Spleen (tissue), 11 donors: ENCODE results near the gene CHM. TPM values are rescaled to one million over a fixed set of nuclear protein-coding genes. Genes with fewer than 3 reads are reported as not detected.

ENCODE experiments used
- DNase-seq: peaks from one replicate; pipeline ENCODE4 v3.0.0-alpha.2; 2020
- H3K27ac ChIP-seq, 8 donors: fragments of 200-600 bp; sonication (generic) in 7 of 8; 1 replicate in 4 of 8; 2 replicates in 4 of 8; pipeline versions ENCODE4 v1.5.0 to v1.8.0; 2016 to 2021; ENCODE audit warnings: inconsistent platforms in 4 of 8, mild to moderate bottlenecking in 4 of 8, moderate library complexity in 1 of 8
- H3K27me3 ChIP-seq, 7 donors: fragments of 200-600 bp; sonication (generic) in 6 of 7; replicated peaks in 1 of 7; 1 replicate in 4 of 7; 2 replicates in 3 of 7; pipeline versions ENCODE4 v1.5.0 to v1.8.0; 2016 to 2021; ENCODE audit warnings: inconsistent platforms in 3 of 7, mild to moderate bottlenecking in 1 of 7
- H3K36me3 ChIP-seq, 6 donors: fragments of 200-600 bp; sonication (generic) in 5 of 6; 1 replicate in 4 of 6; 2 replicates in 2 of 6; pipeline versions ENCODE4 v1.5.0 to v1.8.0; 2016 to 2021; ENCODE audit warnings: inconsistent platforms in 2 of 6
- H3K4me1 ChIP-seq, 6 donors: fragments of 200-600 bp; sonication (generic) in 5 of 6; 1 replicate in 3 of 6; 2 replicates in 3 of 6; pipeline versions ENCODE4 v1.5.0 to v1.8.0; 2016 to 2021; ENCODE audit warnings: inconsistent platforms in 3 of 6
- H3K4me3 ChIP-seq, 8 donors: fragments of 200-600 bp; sonication (generic) in 7 of 8; 1 replicate in 4 of 8; 2 replicates in 4 of 8; pipeline versions ENCODE4 v1.5.0 to v1.8.0; 2016 to 2021; ENCODE audit warnings: inconsistent platforms in 4 of 8, mild to moderate bottlenecking in 4 of 8, moderate library complexity in 2 of 8
- H3K9me3 ChIP-seq, 8 donors: fragments of 200-600 bp; sonication (generic) in 7 of 8; 1 replicate in 4 of 8; 2 replicates in 4 of 8; pipeline versions ENCODE4 v1.5.0 to v1.8.0; 2016 to 2021; ENCODE audit warnings: inconsistent platforms in 4 of 8
- CTCF ChIP-seq, 11 experiments: fragments of 200-600 bp in 7 of 11; fragments of 450-650 bp in 4 of 11; sonication (generic) in 4 of 11; IDR thresholded peaks in 8 of 11; conservative IDR thresholded peaks in 3 of 11; 1 replicate in 7 of 11; 2 replicates in 4 of 11; pipeline versions ENCODE4 v1.4.0 to v1.8.0; 2016 to 2021; ENCODE audit warnings: antibody characterized with exemption in 11 of 11, inconsistent platforms in 4 of 11, mild to moderate bottlenecking in 1 of 11
- POLR2A ChIP-seq, 3 donors: fragments of 450-650 bp; IDR thresholded peaks; one replicate each; pipeline ENCODE4 v1.5.1; 2017; ENCODE audit warnings: antibody characterized with exemption in 3 of 3, mild to moderate bottlenecking in 1 of 3
- POLR2AphosphoS5 ChIP-seq, 3 donors: sonication (generic); formaldehyde crosslinking; IDR thresholded peaks; one replicate each; pipeline ENCODE4 v1.5.1; 2017; ENCODE audit warnings: antibody characterized with exemption in 3 of 3
- WGBS, 5 donors: extraction: QIAGEN DNeasy Blood & Tissue Kit in 3 of 5; methylation state at CpG; one replicate each; pipeline versions ENCODE4 v1.1.5 to v1.1.7; 2013 to 2018; 5-methylcytosine and 5-hydroxymethylcytosine counted together
- intact Hi-C: fragments of 100-400 bp; cut with DNase I; formaldehyde crosslinking; loops from one replicate; pipeline ENCODE4 v1.15.0; 2023; ENCODE audit warnings: low total_unique reads
- polyA plus RNA-seq, 3 donors: library from polyadenylated mRNA; stranded (reverse); fragments of 200-250 nt; gene quantifications; one replicate each; pipeline ENCODE4 v1.2.1, GENCODE V29; 2013
- total RNA-seq, 7 donors: library from RNA; depleted of rRNA in 3 of 7; stranded (reverse); fragments of >200 nt in 3 of 7; fragmentation: NEBNext Ultra II Directional in 4 of 7; extraction: Animal tissue kit (Norgen Biotek cat#: 25700) in 4 of 7; gene quantifications; one replicate each; pipeline versions ENCODE4 v1.1.0 to v1.2.1, GENCODE V29; 2016 to 2021
- donor health status: healthy with polysubstance abuse.
- donor health status: DM: no; HTN: no; CAD: no; lungs with moderate emphysema.
- donor health status: DM: no; HTN: no; CAD: no.
- donor health status: Bipolar disorder and iron deficiency.
- donor health status: healthy.
- donor health status: DM: no; HTN: no; CAD: no.
- donor health status: DM: yes; HTN: yes; CAD: no.

The CHM gene
- total and polyA plus RNA-seq, 10 donors: 9.3 to 35.3 (median 23.3) TPM

GRCh38 chrX:85914431-85914830 is 132.9 kb downstream of the CHM start:
- Histone ChIP-seq H3K4me3 (no peak overlapping the region), H3K4me1 (no peaks in the 10 kb centered on the region), H3K27ac (no peak overlapping the region), H3K27me3 (no peaks in the 10 kb centered on the region), H3K9me3 (peaks cover 0 to 10% (median 0%) of the 10 kb centered on the region in 8 donors), H3K36me3 (peaks cover 0 to 8% (median 0%) of the 10 kb centered on the region in 6 donors)
- intact Hi-C loops: no loop called here
- TF ChIP-seq POLR2AphosphoS5 (IDR thresholded peaks at IDR 0.05) (no peak), POLR2A (IDR thresholded peaks at IDR 0.05) (no peak), CTCF (IDR thresholded peaks at IDR 0.05 in 8 of 11, conservative IDR thresholded peaks at IDR 0.05 in 3 of 11) (no peak)
- no peak for DNase-seq
- 86 to 100% (median 95%) methylated on average over 5 to 6 of the region's 6 CpGs for WGBS, 5 donors

DNA sequence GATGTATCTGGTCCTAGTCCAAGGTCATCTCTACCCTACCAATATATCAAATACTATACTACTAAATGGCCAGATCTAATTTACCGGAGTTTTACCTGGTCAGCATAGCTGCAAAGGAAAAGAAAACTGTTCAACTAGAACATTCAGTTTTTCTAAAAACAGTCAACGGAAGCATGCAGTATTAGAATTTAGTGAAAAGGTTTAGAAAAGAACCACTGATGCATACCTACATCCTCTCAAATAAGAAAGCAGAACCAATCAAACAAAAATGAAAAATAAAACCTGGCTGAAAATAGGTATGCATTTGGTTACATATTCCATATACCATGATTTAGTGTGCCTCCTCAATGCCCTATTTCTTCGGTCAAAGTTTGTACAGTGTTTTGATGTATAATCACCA is 140.0 kb downstream of the CHM start:
- TF ChIP-seq POLR2AphosphoS5 (IDR thresholded peaks at IDR 0.05) (no peak), CTCF (IDR thresholded peaks at IDR 0.05 in 8 of 11, conservative IDR thresholded peaks at IDR 0.05 in 3 of 11) (no peak), POLR2A (IDR thresholded peaks at IDR 0.05) (no peak)
- H3K4me3 ChIP-seq: no peak overlapping the region
- H3K27me3 ChIP-seq: no peaks in the 10 kb centered on the region
- H3K9me3 ChIP-seq: no peaks in the 10 kb centered on the region
- DNase-seq: no peak
- no peak overlapping the region for H3K27ac ChIP-seq
- WGBS, 5 donors: 70 to 85% (median 77%) methylated on average over 3 of the region's 3 CpGs
- peaks cover 0 to 8% (median 0%) of the 10 kb centered on the region in 6 donors for H3K36me3 ChIP-seq
- H3K4me1 ChIP-seq: no peaks in the 10 kb centered on the region
- intact Hi-C loops: no loop called here

DNA sequence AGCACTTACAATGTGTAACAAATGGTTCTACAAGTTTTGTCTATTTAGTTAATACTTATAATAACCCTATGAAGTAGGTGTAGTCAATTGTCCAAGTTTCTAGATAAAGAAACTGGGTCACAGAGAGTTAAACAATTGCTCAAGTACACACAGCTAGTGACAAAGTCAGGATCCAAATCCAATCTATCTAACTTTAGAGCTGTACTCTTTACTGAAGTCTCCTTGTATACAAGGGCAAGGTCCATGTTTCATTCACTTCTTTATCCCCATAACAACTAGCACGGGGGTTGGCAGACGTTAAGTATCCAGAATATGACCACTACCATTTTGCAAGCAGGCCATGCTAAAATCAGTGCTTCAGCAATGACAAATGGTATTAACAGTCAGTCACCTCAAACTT is 141.0 kb downstream of the CHM start:
- no peak for DNase-seq
- WGBS, 5 donors: 75 to 100% (median 94%) methylated on average over 2 of the region's 2 CpGs

DNA sequence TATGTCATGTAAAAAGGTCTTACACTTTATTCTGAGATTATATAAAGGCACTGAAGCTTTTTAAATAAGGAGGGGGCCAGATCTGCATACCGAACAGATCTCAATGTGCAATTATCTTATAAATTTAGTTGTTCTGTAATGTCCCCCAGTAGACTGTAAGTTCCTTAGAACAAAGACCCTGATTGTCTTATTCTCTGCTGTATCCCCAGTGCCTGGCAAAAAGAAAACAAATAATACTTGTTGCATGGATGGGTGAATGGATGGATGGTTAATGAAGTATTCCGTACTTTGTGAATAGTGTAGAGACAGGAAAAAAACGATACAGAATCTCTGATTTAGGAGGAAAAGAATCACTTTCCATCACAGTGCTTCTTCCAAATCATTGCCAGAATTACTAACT is 141.5 kb downstream of the CHM start:
- Histone ChIP-seq H3K4me1 (no peaks in the 10 kb centered on the region), H3K9me3 (no peaks in the 10 kb centered on the region), H3K36me3 (peaks cover 0 to 5% (median 0%) of the 10 kb centered on the region in 6 donors), H3K27ac (no peak overlapping the region), H3K4me3 (no peak overlapping the region), H3K27me3 (no peaks in the 10 kb centered on the region)
- TF ChIP-seq CTCF (IDR thresholded peaks at IDR 0.05 in 8 of 11, conservative IDR thresholded peaks at IDR 0.05 in 3 of 11) (no peak), POLR2AphosphoS5 (IDR thresholded peaks at IDR 0.05) (no peak), POLR2A (IDR thresholded peaks at IDR 0.05) (no peak)
- DNase-seq: no peak
- WGBS, 5 donors: 80 to 98% (median 96%) methylated on average over 3 of the region's 3 CpGs
- intact Hi-C loops: no loop called here

More for the DNA sequence above, 141.0 kb downstream of the CHM start:
- Histone ChIP-seq H3K27me3 (no peaks in the 10 kb centered on the region), H3K9me3 (no peaks in the 10 kb centered on the region), H3K27ac (no peak overlapping the region), H3K36me3 (peaks cover 0 to 7% (median 0%) of the 10 kb centered on the region in 6 donors), H3K4me3 (no peak overlapping the region), H3K4me1 (no peaks in the 10 kb centered on the region)
- TF ChIP-seq POLR2A (IDR thresholded peaks at IDR 0.05): no peak
- no peak for TF ChIP-seq CTCF (IDR thresholded peaks at IDR 0.05 in 8 of 11, conservative IDR thresholded peaks at IDR 0.05 in 3 of 11)
- no peak for TF ChIP-seq POLR2AphosphoS5 (IDR thresholded peaks at IDR 0.05)
- intact Hi-C loops: no loop called here
